Measurements from ENCODE around the gene MRPS21.
"Not testable (repeated sequence)": the region's sequence is repeated elsewhere in the genome, so short reads cannot be mapped to it uniquely, and the experiment has no call there.

MRPS21 gene

DNA sequence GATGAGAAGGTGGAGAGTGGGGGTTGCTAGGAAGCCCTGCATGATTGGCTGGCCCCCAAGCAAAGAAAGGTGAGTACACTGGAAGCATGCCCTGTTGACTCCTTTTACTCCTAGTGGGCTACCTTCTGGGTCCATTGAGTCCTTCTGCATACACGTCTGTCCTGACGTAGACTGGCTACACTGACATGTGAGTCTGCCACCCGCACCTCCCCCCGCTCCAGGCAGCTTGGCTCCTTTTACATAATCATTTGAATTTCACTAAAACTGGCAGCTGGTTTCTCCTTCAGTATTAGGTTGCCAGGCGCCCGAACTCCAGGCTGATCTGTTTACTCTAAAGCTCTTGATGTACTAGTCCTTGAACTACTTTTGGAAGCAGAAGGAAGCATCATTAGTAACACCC, 8.7 kb downstream of the MRPS21 start:
- H3K27ac ChIP-seq: no peak overlapping the region
- TF ChIP-seq, protein P1, sequence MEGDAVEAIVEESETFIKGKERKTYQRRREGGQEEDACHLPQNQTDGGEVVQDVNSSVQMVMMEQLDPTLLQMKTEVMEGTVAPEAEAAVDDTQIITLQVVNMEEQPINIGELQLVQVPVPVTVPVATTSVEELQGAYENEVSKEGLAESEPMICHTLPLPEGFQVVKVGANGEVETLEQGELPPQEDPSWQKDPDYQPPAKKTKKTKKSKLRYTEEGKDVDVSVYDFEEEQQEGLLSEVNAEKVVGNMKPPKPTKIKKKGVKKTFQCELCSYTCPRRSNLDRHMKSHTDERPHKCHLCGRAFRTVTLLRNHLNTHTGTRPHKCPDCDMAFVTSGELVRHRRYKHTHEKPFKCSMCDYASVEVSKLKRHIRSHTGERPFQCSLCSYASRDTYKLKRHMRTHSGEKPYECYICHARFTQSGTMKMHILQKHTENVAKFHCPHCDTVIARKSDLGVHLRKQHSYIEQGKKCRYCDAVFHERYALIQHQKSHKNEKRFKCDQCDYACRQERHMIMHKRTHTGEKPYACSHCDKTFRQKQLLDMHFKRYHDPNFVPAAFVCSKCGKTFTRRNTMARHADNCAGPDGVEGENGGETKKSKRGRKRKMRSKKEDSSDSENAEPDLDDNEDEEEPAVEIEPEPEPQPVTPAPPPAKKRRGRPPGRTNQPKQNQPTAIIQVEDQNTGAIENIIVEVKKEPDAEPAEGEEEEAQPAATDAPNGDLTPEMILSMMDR (conservative IDR thresholded peaks at IDR 0.05): no peak

DNA sequence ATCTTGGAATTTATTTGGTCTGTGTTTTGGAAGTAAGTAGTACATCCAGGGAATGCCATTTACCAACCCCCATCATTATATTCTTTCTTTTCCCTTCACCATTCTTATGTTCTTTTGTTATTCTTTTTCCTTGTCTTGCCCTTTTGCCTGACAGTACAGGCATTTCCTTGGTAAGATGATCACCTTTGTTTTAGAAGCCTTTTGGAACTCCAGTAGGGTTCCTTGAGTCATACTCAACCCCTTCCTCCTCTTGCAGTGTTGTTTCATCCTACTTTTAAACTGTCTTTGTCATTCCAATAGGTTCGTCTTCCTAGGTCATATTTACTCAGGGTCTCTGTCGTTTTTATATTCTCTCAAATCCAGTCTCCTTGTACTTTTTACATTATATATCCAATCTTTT, 9.2 kb downstream of the MRPS21 start:
- TF ChIP-seq, protein P1 (conservative IDR thresholded peaks at IDR 0.05): no peak
- no peak overlapping the region for H3K27ac ChIP-seq

DNA sequence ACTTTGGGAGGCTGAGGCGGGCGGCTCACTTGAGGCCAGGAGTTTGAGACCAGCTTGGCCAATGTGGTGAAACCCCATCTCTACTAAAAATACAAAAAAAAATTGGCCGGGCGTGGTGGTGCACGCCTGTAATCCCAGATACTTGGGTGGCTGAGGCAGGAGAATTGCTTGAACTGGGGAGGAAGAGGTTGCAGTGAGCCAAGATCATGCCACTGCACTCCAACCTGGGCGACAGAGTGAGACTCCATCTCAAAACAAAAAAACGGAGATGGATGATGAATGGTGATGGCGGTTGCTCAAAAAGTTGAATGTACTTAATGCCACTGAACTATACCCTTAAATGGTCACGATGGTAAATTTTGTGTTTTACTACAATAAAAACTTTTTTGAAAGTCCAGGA, 14.9 kb downstream of the MRPS21 start:
- not testable (repeated sequence) for H3K27ac ChIP-seq

DNA sequence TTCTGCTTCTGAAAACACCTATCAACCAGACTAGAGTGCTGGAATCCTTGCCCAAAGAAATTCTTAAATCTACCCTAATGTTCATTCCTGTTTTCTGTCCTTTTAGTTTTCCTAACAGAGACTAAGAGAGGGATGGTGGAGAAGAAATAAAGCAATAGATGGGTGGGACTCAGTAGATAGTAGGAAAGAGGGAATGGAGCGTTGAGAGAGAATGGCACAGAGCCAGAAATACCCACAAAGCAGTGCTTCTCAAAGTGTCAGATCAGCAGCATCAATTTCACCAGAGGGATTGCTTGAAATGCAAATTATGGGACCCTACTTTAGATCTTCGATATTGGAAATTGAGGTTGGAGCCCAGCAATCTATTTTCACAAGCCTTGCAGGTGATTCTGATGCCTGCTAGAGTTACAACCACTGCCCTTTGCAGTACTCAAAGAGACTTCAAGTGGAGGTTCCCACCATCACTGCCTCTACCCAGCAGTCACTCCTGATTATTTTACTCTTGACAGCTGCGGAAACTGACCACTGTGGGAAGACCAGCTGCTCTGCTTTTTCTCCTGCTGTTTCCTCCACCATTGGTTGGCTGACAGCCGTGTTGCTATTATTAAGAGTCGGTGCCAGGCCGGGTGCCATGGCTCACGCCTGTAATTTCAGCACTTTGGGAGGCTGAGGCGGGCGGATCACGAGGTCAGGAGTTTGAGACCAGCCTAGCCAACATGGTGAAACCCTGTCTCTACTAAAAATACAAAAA, 16.3 kb downstream of the MRPS21 start:
- TF ChIP-seq, protein P1 (conservative IDR thresholded peaks at IDR 0.05): no peak
- H3K27ac ChIP-seq: no peak overlapping the region

DNA sequence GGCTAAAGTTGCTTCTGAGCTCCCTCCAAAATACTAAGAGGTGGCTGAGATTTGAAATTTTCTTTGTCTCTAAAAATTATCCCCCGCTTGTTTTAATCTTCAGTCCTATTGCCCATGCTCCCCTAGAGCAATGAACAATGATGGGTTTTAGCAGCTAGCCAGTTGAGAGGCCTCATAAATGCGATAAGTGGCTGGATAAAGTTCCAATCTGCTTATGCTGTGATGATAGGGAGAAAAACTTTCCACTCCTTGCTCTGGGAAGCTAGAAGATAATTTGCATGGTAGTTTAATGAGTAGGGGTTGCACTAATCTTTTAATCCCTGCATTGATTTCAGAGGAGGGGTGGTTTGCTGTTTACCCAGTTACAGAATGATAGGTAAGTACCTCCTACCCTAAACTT, 18.1 kb downstream of the MRPS21 start:
- H3K27ac ChIP-seq: no peak overlapping the region
- TF ChIP-seq, protein P1 (conservative IDR thresholded peaks at IDR 0.05): no peak

DNA sequence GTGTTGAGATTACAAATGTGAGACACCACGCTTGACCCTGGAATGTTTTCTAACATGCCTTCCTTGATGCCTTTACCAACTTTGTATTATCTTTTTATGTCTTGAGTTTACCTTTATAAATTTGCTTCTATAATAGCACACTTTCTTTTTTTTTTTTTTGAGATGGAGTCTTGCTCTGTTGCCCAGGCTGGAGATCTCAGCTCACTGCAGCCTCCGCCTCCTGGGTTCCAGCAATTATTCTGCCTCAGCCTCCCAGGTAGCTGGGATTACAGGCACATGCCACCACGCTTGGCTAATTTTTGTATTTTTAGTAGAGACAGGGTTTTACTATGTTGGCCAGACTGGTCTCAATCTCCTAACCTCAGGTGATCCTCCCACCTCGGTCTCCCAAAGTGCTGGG, 21.0 kb downstream of the MRPS21 start:
- not testable (repeated sequence) for H3K27ac ChIP-seq

DNA sequence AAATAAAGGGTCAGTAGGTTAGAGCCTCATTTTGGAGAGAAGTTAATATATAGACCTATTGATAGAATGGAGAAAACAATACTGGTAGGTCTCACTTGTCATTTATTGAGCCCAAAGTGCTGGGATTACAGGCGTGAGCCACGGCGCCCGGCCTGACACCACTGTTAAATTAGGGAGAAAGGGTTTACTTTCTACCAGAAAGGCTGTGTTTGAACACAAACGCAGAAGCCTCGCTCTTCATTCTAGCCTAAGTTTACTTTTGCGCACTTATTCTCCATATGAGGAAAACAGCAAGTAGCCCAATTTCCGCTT, 27.0 kb downstream of the MRPS21 start:
- H3K27ac ChIP-seq: peak overlapping the region; percentile 99

DNA sequence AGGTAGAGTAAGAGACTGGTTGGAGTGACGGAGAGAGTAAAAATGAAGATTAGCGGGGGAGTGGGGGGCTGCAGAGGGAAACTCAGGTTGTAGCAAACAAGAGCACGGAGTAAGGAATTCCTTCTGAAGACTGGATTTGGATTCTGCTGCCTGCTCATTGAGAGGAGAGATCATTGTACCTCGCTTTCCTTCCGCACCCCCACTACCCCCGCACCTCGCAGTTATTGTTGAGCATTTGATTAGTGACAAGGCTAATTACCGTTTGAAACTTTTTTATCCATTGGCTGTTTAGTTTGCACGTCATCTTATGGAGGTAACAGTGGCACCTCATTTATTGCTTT, 28.1 kb downstream of the MRPS21 start:
- peak overlapping the region; percentile 99 for H3K27ac ChIP-seq
- TF ChIP-seq, protein P1 (conservative IDR thresholded peaks at IDR 0.05): no peak

More for the DNA sequence above, 27.0 kb downstream of the MRPS21 start:
- TF ChIP-seq, protein P1 (conservative IDR thresholded peaks at IDR 0.05): no peak

DNA sequence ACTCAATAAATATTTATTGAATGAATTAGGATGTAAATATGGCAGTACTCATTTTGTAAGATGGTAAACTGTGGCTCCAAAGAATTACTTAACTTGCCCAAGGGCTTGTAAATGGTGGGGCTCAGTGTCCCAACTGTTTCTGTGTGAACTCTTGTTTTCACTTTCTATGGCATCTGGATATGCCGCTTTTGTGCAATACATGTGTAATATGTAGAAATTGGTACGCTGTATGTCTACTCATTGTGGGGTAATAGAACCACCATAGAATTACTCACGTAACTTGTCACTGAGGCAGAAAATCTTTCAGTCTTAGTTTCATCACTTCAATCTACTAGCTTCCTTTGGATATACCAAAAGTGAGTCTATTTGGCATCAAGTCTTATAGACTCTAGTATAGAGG, 28.6 kb downstream of the MRPS21 start:
- TF ChIP-seq, protein P1 (conservative IDR thresholded peaks at IDR 0.05): no peak
- peak overlapping the region; percentile 99 for H3K27ac ChIP-seq
